Vagina (tissue), 2 donors: Measurements from ENCODE around the gene GSTO2.

Source experiments
- CTCF ChIP-seq, 3 experiments: fragments of 450-650 bp in 2 of 3; fragments of 200-600 bp in 1 of 3; sonication (generic) in 1 of 3; IDR thresholded peaks; one replicate each; pipeline ENCODE4 v1.5.1; 2017 to 2019; ENCODE audit warnings: antibody characterized with exemption in 3 of 3, mild to moderate bottlenecking in 2 of 3, moderate library complexity in 2 of 3
- POLR2A ChIP-seq, 2 donors: fragments of 450-650 bp; IDR thresholded peaks; one replicate each; pipeline ENCODE4 v1.6.1; 2017; ENCODE audit warnings: antibody characterized with exemption in 2 of 2, mild to moderate bottlenecking in 2 of 2, moderate library complexity in 2 of 2
- POLR2AphosphoS5 ChIP-seq, 2 donors: sonication (generic); formaldehyde crosslinking; IDR thresholded peaks; one replicate each; pipeline ENCODE4 v1.9.0; 2017; ENCODE audit warnings: antibody characterized with exemption in 2 of 2, mild to moderate bottlenecking in 2 of 2, low read depth in 1 of 2; ENCODE audit not compliant: insufficient read depth in 1 of 2

- TF ChIP-seq CTCF (IDR thresholded peaks at IDR 0.05) (no peak), POLR2A (IDR thresholded peaks at IDR 0.05) (no peak), POLR2AphosphoS5 (IDR thresholded peaks at IDR 0.05; ENCODE audit: insufficient read depth in 1 of 2, low read depth in 1 of 2) (no peak)
Observed at GRCh38 chr10:104351919-104352318, 82.9 kb downstream of the GSTO2 start.
